Fibroblast of villous mesenchyme (primary cell): ENCODE results near the gene PIGBOS1. TPM values are rescaled to one million over a fixed set of nuclear protein-coding genes. Genes with fewer than 3 reads are reported as not detected.
A peak's percentile ranks its signal among the peaks of the same experiment; 100 is the strongest.

Source experiments
- DNase-seq: peaks from one replicate; pipeline ENCODE4 v3.0.0-alpha.2; 2010; ENCODE audit warnings: low read depth
- H3K4me3 ChIP-seq: 2 replicates; pipeline ENCODE4 v1.5.1; 2011; ENCODE audit warnings: low read depth, mild to moderate bottlenecking, low read length
- CTCF ChIP-seq: IDR thresholded peaks from 2 replicates; pipeline ENCODE4 v1.5.1; 2012; ENCODE audit warnings: low read depth, mild to moderate bottlenecking, low read length; ENCODE audit not compliant: insufficient read depth
- total RNA-seq: library from RNA; depleted of rRNA; stranded (reverse); fragments of >200 nt; gene quantifications from 2 replicates; pipeline ENCODE4 v1.2.3, GENCODE V29; 2012

The PIGBOS1 gene
- total RNA-seq, 1 donor = 7.3 TPM

GRCh38 chr15:55337160-55337559 is 18.2 kb upstream of the PIGBOS1 start:
- H3K4me3 ChIP-seq = no peak overlapping the region
- no peak for DNase-seq
- no peak for TF ChIP-seq CTCF

GRCh38 chr15:55334997-55335396 is 16.1 kb upstream of the PIGBOS1 start:
- no peak for TF ChIP-seq CTCF
- H3K4me3 ChIP-seq = no peak overlapping the region
- DNase-seq = no peak

- H3K4me3 ChIP-seq = no peak overlapping the region
- no peak for TF ChIP-seq CTCF
- no peak for DNase-seq
These were observed 15.4 kb upstream of the PIGBOS1 start for GRCh38 chr15:55334371-55334770.

GRCh38 chr15:55327387-55327786 is 8.5 kb upstream of the PIGBOS1 start:
- DNase-seq = no peak
- H3K4me3 ChIP-seq = no peak overlapping the region
- TF ChIP-seq CTCF = no peak

GRCh38 chr15:55322467-55322866 is 3.5 kb upstream of the PIGBOS1 start:
- no peak overlapping the region for H3K4me3 ChIP-seq
- no peak for TF ChIP-seq CTCF
- no peak for DNase-seq

GRCh38 chr15:55320963-55321362 is 2.0 kb upstream of the PIGBOS1 start:
- H3K4me3 ChIP-seq = no peak overlapping the region
- no peak for DNase-seq
- no peak for TF ChIP-seq CTCF

GRCh38 chr15:55320238-55320550 is 1.3 kb upstream of the PIGBOS1 start:
- DNase-seq = peak; percentile 4
- peak overlapping the region; percentile 98 for H3K4me3 ChIP-seq
- TF ChIP-seq CTCF = no peak
